K562 (cell line): Measurements from ENCODE around the gene GALNT16. TPM values are rescaled to one million over a fixed set of nuclear protein-coding genes. Genes with fewer than 3 reads are reported as not detected.

Experiments used
- HDGF ChIP-seq: fragments of 450-650 bp; IDR thresholded peaks from 2 replicates; pipeline ENCODE4 v1.6.1; 2016
- MEF2A ChIP-seq: IDR thresholded peaks from 2 replicates; pipeline ENCODE4 v1.6.1; 2011; ENCODE audit warnings: low read depth, mild to moderate bottlenecking, low read length, moderate library complexity; ENCODE audit not compliant: control insufficient read depth
- NFIX ChIP-seq: fragments of 250-450 bp; sonication (Bioruptor Pico); IDR thresholded peaks from 2 replicates; pipeline ENCODE4 v1.4.0; 2020; ENCODE audit warnings: low read depth, mild to moderate bottlenecking, moderate library complexity
- NFXL1 ChIP-seq: fragments of 450-650 bp; formaldehyde crosslinking; IDR thresholded peaks from 2 replicates; pipeline ENCODE4 v1.4.0; 2021; ENCODE audit warnings: mild to moderate bottlenecking
- RBM22 ChIP-seq: fragments of 200-400 bp; formaldehyde crosslinking; IDR thresholded peaks from 2 replicates; pipeline ENCODE4 v1.6.1; 2018; ENCODE audit warnings: low read length, low read depth; ENCODE audit not compliant: poor library complexity, severe bottlenecking
- RBM39 ChIP-seq: fragments of 200-400 bp; formaldehyde crosslinking; optimal IDR thresholded peaks from 2 replicates; pipeline ENCODE3; 2018; ENCODE audit warnings: low read depth, low read length
- SAFB ChIP-seq: fragments of 200-400 bp; formaldehyde crosslinking; IDR thresholded peaks from 2 replicates; pipeline ENCODE4 v1.6.1; 2017; ENCODE audit warnings: low read depth, low read length, borderline replicate concordance
- ZNF311 ChIP-seq: fragments of 250-450 bp; sonication (Bioruptor Pico); IDR thresholded peaks from 2 replicates; pipeline ENCODE4 v1.4.0; 2020; ENCODE audit warnings: mild to moderate bottlenecking, moderate library complexity
- ZNF398 ChIP-seq: fragments of 250-450 bp; sonication (Bioruptor Pico); IDR thresholded peaks from 2 replicates; pipeline ENCODE4 v1.8.0; 2021; ENCODE audit warnings: moderate library complexity, mild to moderate bottlenecking, inconsistent platforms
- ZNF707 ChIP-seq: fragments of 250-450 bp; sonication (Bioruptor Pico); conservative IDR thresholded peaks from 2 replicates; pipeline ENCODE4 v1.8.0; 2022; ENCODE audit warnings: inconsistent platforms, mild to moderate bottlenecking, moderate library complexity
- ZNF75A ChIP-seq: fragments of 450-650 bp; formaldehyde crosslinking; IDR thresholded peaks from 2 replicates; pipeline ENCODE4 v1.4.0; 2020; ENCODE audit warnings: mild to moderate bottlenecking
- polyA plus RNA-seq, 8 experiments: library from polyadenylated mRNA; depleted of rRNA in 4 of 8; stranded (reverse) in 5 of 8; unstranded in 3 of 8; fragments of >200 nt; fragmentation: Nextera tagmentation in 2 of 8; fragmentation: Illumina TruSeq in 1 of 8; extraction: Ambion mirVana in 2 of 8; extraction: Trizol in 1 of 8; gene quantifications; 2 replicates each; pipeline versions ENCODE4 v1.2.1 to v1.2.3, GENCODE V29; 2011 to 2014; ENCODE audit warnings: inconsistent platforms in 1 of 8, missing spikeins in 1 of 8
- total RNA-seq, 7 experiments: library from RNA; depleted of rRNA in 6 of 7; stranded (reverse); fragments of >200 nt in 6 of 7; fragmentation: Illumina TruSeq in 2 of 7; extraction: Trizol in 2 of 7; gene quantifications; 2 replicates each; pipeline versions ENCODE4 v1.2.1 to v1.2.3, GENCODE V29; 2011 to 2021; ENCODE audit warnings: low replicate concordance in 1 of 7

GALNT16 gene
- total and polyA plus RNA-seq, 9 of the 15 experiments (the other 6 are each of a cell fraction or from before 2014, with no cell fraction given): not detected

- TF ChIP-seq ZNF398 (CRISPR knock-in tag): no peak
- no peak for TF ChIP-seq ZNF707 (CRISPR knock-in tag)
- TF ChIP-seq RBM39: no peak
- no peak for TF ChIP-seq ZNF75A (CRISPR knock-in tag)
- TF ChIP-seq NFIX: no peak
- TF ChIP-seq HDGF: no peak
- TF ChIP-seq MEF2A: no peak
- no peak for TF ChIP-seq NFXL1 (CRISPR knock-in tag)
- no peak for TF ChIP-seq ZNF311 (CRISPR knock-in tag)
- TF ChIP-seq RBM22: no peak
- TF ChIP-seq SAFB: no peak
Observed at GRCh38 chr14:69238883-69239282, 21.1 kb upstream of the GALNT16 start (continued).
